Skeletal muscle tissue (tissue), 4 donors: ENCODE results near the gene PLD2. TPM values are rescaled to one million over a fixed set of nuclear protein-coding genes. Genes with fewer than 3 reads are reported as not detected.

Source experiments
- H3K27ac ChIP-seq: one replicate; pipeline ENCODE4 v1.7.0; 2013; ENCODE audit warnings: mild to moderate bottlenecking, low read depth, low read length, inconsistent platforms
- H3K27me3 ChIP-seq, 3 donors: one replicate each; pipeline ENCODE4 v1.7.0; 2013; ENCODE audit warnings: low read length in 3 of 3; ENCODE audit not compliant: control insufficient read depth in 3 of 3, insufficient read depth in 3 of 3
- H3K36me3 ChIP-seq, 3 donors: one replicate each; pipeline ENCODE4 v1.7.0; 2013; ENCODE audit warnings: low read length in 3 of 3; ENCODE audit not compliant: control insufficient read depth in 3 of 3, insufficient read depth in 3 of 3
- H3K4me1 ChIP-seq, 3 donors: one replicate each; pipeline ENCODE4 v1.7.0; 2013; ENCODE audit warnings: low read length in 3 of 3, mild to moderate bottlenecking in 3 of 3; ENCODE audit not compliant: control insufficient read depth in 3 of 3, insufficient read depth in 3 of 3
- H3K4me3 ChIP-seq, 3 donors: one replicate each; pipeline ENCODE4 v1.7.0; 2013; ENCODE audit warnings: low read length in 3 of 3
- H3K9ac ChIP-seq, 3 donors: one replicate each; pipeline ENCODE4 v1.7.0; 2013; ENCODE audit warnings: low read length in 3 of 3, mild to moderate bottlenecking in 3 of 3, moderate library complexity in 2 of 3, low read depth in 1 of 3
- H3K9me3 ChIP-seq, 3 donors: one replicate each; pipeline ENCODE4 v1.7.0; 2013; ENCODE audit warnings: low read length in 3 of 3; ENCODE audit not compliant: control insufficient read depth in 3 of 3
- total RNA-seq: library from RNA; depleted of rRNA; stranded (reverse); fragments of >200 nt; gene quantifications from one replicate; pipeline ENCODE4 v1.2.3, GENCODE V29; 2014
- donor health status: Osteomylitis.

Gene PLD2
- total RNA-seq, 1 donor from 2014 or later: 9.9 TPM

- H3K4me3 ChIP-seq: peak overlapping the region; percentile 31 to 76 (median 71)
- no peak overlapping the region for H3K27ac ChIP-seq
These were observed 1.4 kb downstream of the PLD2 start for GRCh38 chr17:4808378-4808767.

GRCh38 chr17:4810696-4811290 lies 3.8 kb downstream of the PLD2 start:
- H3K27ac ChIP-seq: no peak overlapping the region

More at GRCh38 chr17:4808378-4808767, 1.4 kb downstream of the PLD2 start:
- peaks cover 12 to 21% (median 20%) of the 10 kb centered on the region in 3 donors for H3K4me1 ChIP-seq
- H3K9ac ChIP-seq: peak overlapping the region in 1 of 3 donors; percentile 50
- H3K9me3 ChIP-seq: no peaks in the 10 kb centered on the region
- peaks cover 6 to 7% (median 7%) of the 10 kb centered on the region in 3 donors for H3K36me3 ChIP-seq
- no peaks in the 10 kb centered on the region for H3K27me3 ChIP-seq

GRCh38 chr17:4811471-4811870 lies 4.5 kb downstream of the PLD2 start:
- no peak overlapping the region for H3K27ac ChIP-seq
- H3K4me1 ChIP-seq: peaks cover 12 to 18% (median 17%) of the 10 kb centered on the region in 3 donors
- no peak overlapping the region for H3K9ac ChIP-seq
- H3K27me3 ChIP-seq: no peaks in the 10 kb centered on the region
- H3K9me3 ChIP-seq: no peaks in the 10 kb centered on the region
- peaks cover 17 to 22% (median 17%) of the 10 kb centered on the region in 3 donors for H3K36me3 ChIP-seq
- H3K4me3 ChIP-seq: no peak overlapping the region

More at GRCh38 chr17:4810696-4811290, 3.8 kb downstream of the PLD2 start:
- Histone ChIP-seq H3K4me1 (peaks cover 12 to 21% (median 20%) of the 10 kb centered on the region in 3 donors), H3K9ac (no peak overlapping the region), H3K27me3 (no peaks in the 10 kb centered on the region), H3K4me3 (no peak overlapping the region), H3K36me3 (peaks cover 15 to 18% (median 16%) of the 10 kb centered on the region in 3 donors), H3K9me3 (no peaks in the 10 kb centered on the region)

GRCh38 chr17:4812690-4813089 lies 5.7 kb downstream of the PLD2 start:
- Histone ChIP-seq H3K4me3 (no peak overlapping the region), H3K27me3 (no peaks in the 10 kb centered on the region), H3K9ac (peak overlapping the region in 1 of 3 donors; percentile 1), H3K27ac (no peak overlapping the region), H3K36me3 (peaks cover 21 to 28% (median 21%) of the 10 kb centered on the region in 3 donors), H3K4me1 (peaks cover 10 to 15% (median 14%) of the 10 kb centered on the region in 3 donors), H3K9me3 (no peaks in the 10 kb centered on the region)

GRCh38 chr17:4815043-4815675 lies 8.2 kb downstream of the PLD2 start:
- peaks cover 0 to 6% (median 4%) of the 10 kb centered on the region in 3 donors for H3K4me1 ChIP-seq
- no peak overlapping the region for H3K4me3 ChIP-seq
- H3K9me3 ChIP-seq: no peaks in the 10 kb centered on the region
- H3K36me3 ChIP-seq: peaks cover 16 to 33% (median 16%) of the 10 kb centered on the region in 3 donors
- no peak overlapping the region for H3K27ac ChIP-seq
- no peaks in the 10 kb centered on the region for H3K27me3 ChIP-seq
- no peak overlapping the region for H3K9ac ChIP-seq

GRCh38 chr17:4816826-4817225 lies 9.9 kb downstream of the PLD2 start:
- Histone ChIP-seq H3K4me1 (peaks cover 0 to 6% (median 4%) of the 10 kb centered on the region in 3 donors), H3K36me3 (peaks cover 15 to 28% (median 15%) of the 10 kb centered on the region in 3 donors), H3K27ac (no peak overlapping the region), H3K9me3 (no peaks in the 10 kb centered on the region), H3K27me3 (no peaks in the 10 kb centered on the region), H3K4me3 (no peak overlapping the region), H3K9ac (no peak overlapping the region)

- H3K36me3 ChIP-seq: peaks cover 15 to 28% (median 16%) of the 10 kb centered on the region in 3 donors
- no peaks in the 10 kb centered on the region for H3K27me3 ChIP-seq
- H3K4me1 ChIP-seq: no peaks in the 10 kb centered on the region
- H3K4me3 ChIP-seq: no peak overlapping the region
- no peak overlapping the region for H3K27ac ChIP-seq
- no peak overlapping the region for H3K9ac ChIP-seq
- H3K9me3 ChIP-seq: no peaks in the 10 kb centered on the region
These were observed 11.3 kb downstream of the PLD2 start for GRCh38 chr17:4818276-4818675.

- no peaks in the 10 kb centered on the region for H3K27me3 ChIP-seq
- no peaks in the 10 kb centered on the region for H3K9me3 ChIP-seq
- H3K9ac ChIP-seq: no peak overlapping the region
- H3K36me3 ChIP-seq: peaks cover 0 to 7% (median 2%) of the 10 kb centered on the region in 3 donors
- H3K4me1 ChIP-seq: no peaks in the 10 kb centered on the region
- H3K27ac ChIP-seq: no peak overlapping the region
- no peak overlapping the region for H3K4me3 ChIP-seq
These were observed 15.9 kb downstream of the PLD2 start for GRCh38 chr17:4822835-4823234.

GRCh38 chr17:4823373-4824089 lies 16.6 kb downstream of the PLD2 start:
- peaks cover 0 to 4% (median 2%) of the 10 kb centered on the region in 3 donors for H3K36me3 ChIP-seq
- H3K27ac ChIP-seq: no peak overlapping the region
- no peaks in the 10 kb centered on the region for H3K4me1 ChIP-seq
- no peak overlapping the region for H3K4me3 ChIP-seq
- no peaks in the 10 kb centered on the region for H3K27me3 ChIP-seq
- no peaks in the 10 kb centered on the region for H3K9me3 ChIP-seq
- H3K9ac ChIP-seq: no peak overlapping the region

- Histone ChIP-seq H3K9ac (no peak overlapping the region), H3K9me3 (no peaks in the 10 kb centered on the region), H3K27ac (no peak overlapping the region), H3K4me1 (no peaks in the 10 kb centered on the region), H3K27me3 (no peaks in the 10 kb centered on the region), H3K4me3 (no peak overlapping the region), H3K36me3 (peaks cover 0 to 1% (median 0%) of the 10 kb centered on the region in 3 donors)
These were observed 20.4 kb downstream of the PLD2 start for GRCh38 chr17:4827399-4827798.
